Ovary (tissue), 3 donors: Measurements from ENCODE around the gene NOP9.

Experiments used
- CTCF ChIP-seq, 3 donors: fragments of 450-650 bp in 2 of 3; fragments of 200-600 bp in 1 of 3; IDR thresholded peaks; one replicate each; pipeline versions ENCODE4 v1.5.1 to v1.8.0; 2016 to 2022; ENCODE audit warnings: antibody characterized with exemption in 3 of 3, mild to moderate bottlenecking in 1 of 3
- EP300 ChIP-seq: sonication (generic); formaldehyde crosslinking; IDR thresholded peaks from one replicate; pipeline ENCODE4 v1.6.1; 2017; ENCODE audit warnings: antibody characterized with exemption
- donor health status: DM: no; HTN: no; CAD: no.

- TF ChIP-seq CTCF (IDR thresholded peaks at IDR 0.05) (no peak), EP300 (no peak)
These were observed 55.4 kb downstream of the NOP9 start for GRCh38 chr14:24355009-24355408.
